Neural progenitor cell (in vitro differentiated cells): ENCODE measurements around the gene BCKDHB. TPM values are rescaled to one million over a fixed set of nuclear protein-coding genes. Genes with fewer than 3 reads are reported as not detected.

ENCODE experiments used
- DNase-seq: peaks from one replicate; pipeline ENCODE4 v3.0.0-alpha.2; 2016; ENCODE audit warnings: low spot score
- H2AFZ ChIP-seq: fragments of 200-600 bp; sonication (generic); replicated peaks from 2 replicates; pipeline ENCODE4 v1.6.1; 2016; ENCODE audit warnings: antibody characterized with exemption
- H3F3A ChIP-seq: fragments of 200-600 bp; sonication (generic); 2 replicates; pipeline ENCODE4 v1.6.1; 2016; ENCODE audit warnings: antibody characterized with exemption, low read depth
- H3K27ac ChIP-seq: fragments of 200-600 bp; sonication (generic); 2 replicates; pipeline ENCODE4 v1.5.1; 2016; ENCODE audit warnings: mild to moderate bottlenecking
- H3K27me3 ChIP-seq: fragments of 200-600 bp; sonication (generic); 2 replicates; pipeline ENCODE4 v1.6.1; 2016; ENCODE audit warnings: mild to moderate bottlenecking, moderate library complexity
- H3K36me3 ChIP-seq: fragments of 200-600 bp; sonication (generic); 2 replicates; pipeline ENCODE4 v1.5.1; 2016
- H3K4me1 ChIP-seq: fragments of 200-600 bp; sonication (generic); 2 replicates; pipeline ENCODE4 v1.6.1; 2016; ENCODE audit warnings: mixed run types
- H3K4me2 ChIP-seq: fragments of 200-600 bp; sonication (generic); 2 replicates; pipeline ENCODE4 v1.6.1; 2016
- H3K4me3 ChIP-seq: fragments of 200-600 bp; sonication (generic); 2 replicates; pipeline ENCODE4 v1.5.1; 2016
- H3K79me2 ChIP-seq: fragments of 200-600 bp; sonication (generic); 2 replicates; pipeline ENCODE4 v1.6.1; 2016; ENCODE audit warnings: low read depth
- H3K9ac ChIP-seq: fragments of 200-600 bp; sonication (generic); 2 replicates; pipeline ENCODE4 v1.6.1; 2016
- H3K9me3 ChIP-seq: fragments of 200-600 bp; sonication (generic); 2 replicates; pipeline ENCODE4 v1.5.1; 2016; ENCODE audit warnings: low read depth
- H4K20me1 ChIP-seq: fragments of 200-600 bp; sonication (generic); 2 replicates; pipeline ENCODE4 v1.6.1; 2016; ENCODE audit warnings: low read depth
- H3K27ac Mint-ChIP-seq: 3 replicates; pipeline ENCODE4 v1.8.0; 2021; ENCODE audit warnings: mixed read lengths
- H3K27me3 Mint-ChIP-seq: 2 replicates; pipeline ENCODE4 v1.8.0; 2022; ENCODE audit warnings: low read depth, mild to moderate bottlenecking, inconsistent platforms, moderate library complexity, mixed read lengths; ENCODE audit not compliant: insufficient read depth
- H3K36me3 Mint-ChIP-seq: 3 replicates; pipeline ENCODE4 v1.8.0; 2021; ENCODE audit warnings: mixed read lengths
- H3K4me1 Mint-ChIP-seq: 3 replicates; pipeline ENCODE4 v1.8.0; 2021; ENCODE audit warnings: mixed read lengths
- H3K4me3 Mint-ChIP-seq: 3 replicates; pipeline ENCODE4 v1.8.0; 2021; ENCODE audit warnings: mild to moderate bottlenecking, moderate library complexity, mixed read lengths
- H3K9me3 Mint-ChIP-seq: 3 replicates; pipeline ENCODE4 v1.8.0; 2020; ENCODE audit warnings: mixed read lengths
- CTCF ChIP-seq: fragments of 200-600 bp; sonication (generic); IDR thresholded peaks from 2 replicates; pipeline ENCODE4 v1.5.1; 2017; ENCODE audit warnings: antibody characterized with exemption, mild to moderate bottlenecking
- EZH2 ChIP-seq: fragments of 200-600 bp; sonication (generic); IDR thresholded peaks from 2 replicates; pipeline ENCODE4 v1.6.1; 2017; ENCODE audit warnings: antibody characterized with exemption, mild to moderate bottlenecking, moderate library complexity
- EZH2phosphoT487 ChIP-seq: fragments of 200-600 bp; sonication (generic); IDR thresholded peaks from 2 replicates; pipeline ENCODE4 v1.6.1; 2017; ENCODE audit warnings: antibody characterized with exemption
- total RNA-seq: library from RNA; depleted of rRNA; stranded (reverse); fragments of >200 nt; gene quantifications from 2 replicates; pipeline ENCODE4 v1.2.3, GENCODE V29; 2015; ENCODE audit warnings: low replicate concordance

Gene BCKDHB
- total RNA-seq, 1 donor from 2014 or later: 48.2 TPM

GRCh38 chr6:80196906-80197305 is 90.4 kb downstream of the BCKDHB start:
- no peaks in the 10 kb centered on the region for H3K79me2 ChIP-seq
- H3K4me2 ChIP-seq: no peak overlapping the region
- Mint-ChIP-seq H3K27ac (no peak overlapping the region), H3K4me3 (no peak overlapping the region), H3K4me1 (peaks cover 3% of the 10 kb centered on the region), H3K9me3 (no peaks in the 10 kb centered on the region), H3K27me3 (no peaks in the 10 kb centered on the region), H3K36me3 (no peaks in the 10 kb centered on the region)
- no peak overlapping the region for H3K27ac ChIP-seq
- H3K4me3 ChIP-seq: no peak overlapping the region
- DNase-seq: no peak
- no peaks in the 10 kb centered on the region for H3K27me3 ChIP-seq
- H2AFZ ChIP-seq: no peak overlapping the region
- no peaks in the 10 kb centered on the region for H3K9me3 ChIP-seq
- TF ChIP-seq EZH2 (no peak), EZH2phosphoT487 (no peak), CTCF (no peak)
- H4K20me1 ChIP-seq: no peaks in the 10 kb centered on the region
- H3K4me1 ChIP-seq: peaks cover 3% of the 10 kb centered on the region
- no peaks in the 10 kb centered on the region for H3K36me3 ChIP-seq
- no peaks in the 10 kb centered on the region for H3F3A ChIP-seq
- no peak overlapping the region for H3K9ac ChIP-seq

GRCh38 chr6:80197474-80197873 is 91.0 kb downstream of the BCKDHB start:
- no peak for DNase-seq
- H3K79me2 ChIP-seq: no peaks in the 10 kb centered on the region
- H3K4me2 ChIP-seq: no peak overlapping the region
- H3K9ac ChIP-seq: no peak overlapping the region
- H3K27me3 Mint-ChIP-seq: no peaks in the 10 kb centered on the region
- no peaks in the 10 kb centered on the region for H3F3A ChIP-seq
- no peak overlapping the region for H3K4me3 ChIP-seq
- no peaks in the 10 kb centered on the region for H3K36me3 Mint-ChIP-seq
- H3K9me3 Mint-ChIP-seq: no peaks in the 10 kb centered on the region
- H4K20me1 ChIP-seq: no peaks in the 10 kb centered on the region
- no peak overlapping the region for H2AFZ ChIP-seq
- peaks cover 3% of the 10 kb centered on the region for H3K4me1 Mint-ChIP-seq
- no peak overlapping the region for H3K27ac ChIP-seq
- no peak overlapping the region for H3K4me3 Mint-ChIP-seq
- no peak overlapping the region for H3K27ac Mint-ChIP-seq
- H3K4me1 ChIP-seq: peaks cover 3% of the 10 kb centered on the region
- no peaks in the 10 kb centered on the region for H3K27me3 ChIP-seq
- no peaks in the 10 kb centered on the region for H3K9me3 ChIP-seq
- no peaks in the 10 kb centered on the region for H3K36me3 ChIP-seq
- TF ChIP-seq EZH2phosphoT487 (no peak), CTCF (no peak), EZH2 (no peak)

GRCh38 chr6:80197986-80198385 is 91.5 kb downstream of the BCKDHB start:
- no peaks in the 10 kb centered on the region for H3K27me3 Mint-ChIP-seq
- Histone ChIP-seq H3K79me2 (no peaks in the 10 kb centered on the region), H4K20me1 (no peaks in the 10 kb centered on the region), H3F3A (no peaks in the 10 kb centered on the region), H3K4me3 (no peak overlapping the region), H3K9me3 (no peaks in the 10 kb centered on the region), H3K27ac (no peak overlapping the region), H2AFZ (no peak overlapping the region), H3K4me1 (peaks cover 3% of the 10 kb centered on the region), H3K4me2 (no peak overlapping the region), H3K27me3 (no peaks in the 10 kb centered on the region), H3K9ac (no peak overlapping the region), H3K36me3 (peaks cover 3% of the 10 kb centered on the region)
- H3K4me1 Mint-ChIP-seq: peaks cover 3% of the 10 kb centered on the region
- peaks cover 2% of the 10 kb centered on the region for H3K36me3 Mint-ChIP-seq
- H3K4me3 Mint-ChIP-seq: no peak overlapping the region
- TF ChIP-seq CTCF (no peak), EZH2phosphoT487 (no peak), EZH2 (no peak)
- H3K9me3 Mint-ChIP-seq: no peaks in the 10 kb centered on the region
- DNase-seq: no peak
- H3K27ac Mint-ChIP-seq: no peak overlapping the region
